Keratinocyte (primary cell): ENCODE data around the gene PROSER1. TPM values are rescaled to one million over a fixed set of nuclear protein-coding genes. Genes with fewer than 3 reads are reported as not detected.

Experiments used
- DNase-seq: peaks from one replicate; pipeline ENCODE4 v3.0.0-alpha.2; 2011; ENCODE audit warnings: low read depth, missing footprints, low spot score
- FAIRE-seq: peaks from 2 replicates; lab custom pipeline; 2011; peaks lifted over from hg19 to GRCh38; lab: Jason Lieb, UNC
- H2AFZ ChIP-seq: 2 replicates; pipeline ENCODE4 v1.6.0; 2012; ENCODE audit warnings: low read length, control low read depth, inconsistent platforms; ENCODE audit not compliant: control insufficient read depth
- H3K27ac ChIP-seq: 2 replicates; pipeline ENCODE4 v1.5.1; 2011; ENCODE audit warnings: low read length; ENCODE audit not compliant: control insufficient read depth, insufficient read depth
- H3K27me3 ChIP-seq: 3 replicates; pipeline ENCODE4 v1.6.0; 2011; ENCODE audit warnings: low read length; ENCODE audit not compliant: control insufficient read depth, insufficient read depth; ENCODE audit errors: extremely low read depth
- H3K36me3 ChIP-seq, 2 experiments: 2 replicates in 1 of 2; 3 replicates in 1 of 2; pipeline ENCODE4 v1.5.1; 2011; ENCODE audit warnings: low read length in 2 of 2, mild to moderate bottlenecking in 1 of 2; ENCODE audit not compliant: control insufficient read depth in 2 of 2, insufficient read depth in 2 of 2; ENCODE audit errors: extremely low read depth in 1 of 2
- H3K4me1 ChIP-seq: 3 replicates; pipeline ENCODE4 v1.5.1; 2011; ENCODE audit warnings: low read length; ENCODE audit not compliant: control insufficient read depth, insufficient read depth; ENCODE audit errors: extremely low read depth
- H3K4me2 ChIP-seq: 3 replicates; pipeline ENCODE4 v1.6.0; 2011; ENCODE audit warnings: low read depth, low read length; ENCODE audit not compliant: control insufficient read depth, insufficient read depth; ENCODE audit errors: extremely low read depth
- H3K4me3 ChIP-seq, 3 experiments: fragments of 200-600 bp in 1 of 3; sonication (generic) in 1 of 3; 2 replicates in 2 of 3; 3 replicates in 1 of 3; pipeline ENCODE4 v1.5.1; 2011 to 2016; ENCODE audit warnings: low read length in 3 of 3, mild to moderate bottlenecking in 3 of 3, control low read depth in 2 of 3, inconsistent platforms in 1 of 3, low read depth in 1 of 3, mixed read lengths in 1 of 3, mixed run types in 1 of 3, moderate library complexity in 1 of 3; ENCODE audit not compliant: control insufficient read depth in 2 of 3, insufficient read depth in 2 of 3; ENCODE audit errors: extremely low read depth in 1 of 3
- H3K79me2 ChIP-seq: 2 replicates; pipeline ENCODE4 v1.6.0; 2012; ENCODE audit warnings: low read length; ENCODE audit not compliant: control insufficient read depth, insufficient read depth
- H3K9ac ChIP-seq: 3 replicates; pipeline ENCODE4 v1.6.0; 2011; ENCODE audit warnings: low read length; ENCODE audit not compliant: control insufficient read depth, insufficient read depth; ENCODE audit errors: extremely low read depth
- H3K9me1 ChIP-seq: 3 replicates; pipeline ENCODE4 v1.6.0; 2011; ENCODE audit warnings: low read length; ENCODE audit not compliant: control insufficient read depth, insufficient read depth; ENCODE audit errors: extremely low read depth
- H3K9me3 ChIP-seq: 2 replicates; pipeline ENCODE4 v1.5.1; 2012; ENCODE audit warnings: low read depth, low read length; ENCODE audit not compliant: control insufficient read depth
- H4K20me1 ChIP-seq: 3 replicates; pipeline ENCODE4 v1.6.0; 2011; ENCODE audit warnings: low read length; ENCODE audit not compliant: control insufficient read depth, insufficient read depth; ENCODE audit errors: extremely low read depth
- CTCF ChIP-seq, 3 experiments: IDR thresholded peaks in 1 of 3; conservative IDR thresholded peaks in 1 of 3; optimal IDR thresholded peaks in 1 of 3; 2 replicates in 2 of 3; 3 replicates in 1 of 3; pipeline versions ENCODE3 to v1.5.1; 2011; ENCODE audit warnings: low read length in 3 of 3, mild to moderate bottlenecking in 3 of 3, moderate library complexity in 2 of 3, control low read depth in 1 of 3, inconsistent platforms in 1 of 3; ENCODE audit not compliant: insufficient read depth in 2 of 3; ENCODE audit errors: extremely low read depth in 1 of 3
- EZH2 ChIP-seq: IDR thresholded peaks from one replicate; pipeline ENCODE4 v1.6.1; 2012; ENCODE audit warnings: inconsistent platforms, mild to moderate bottlenecking, low read length, moderate library complexity
- dilution Hi-C: fragments of 300-500 bp; cut with MboI; formaldehyde crosslinking; loops from one replicate; pipeline ENCODE4 v1.7.0; 2020; ENCODE audit warnings: low sequenced_read_pairs; ENCODE audit not compliant: extremely low pct_ligation_motif_present
- polyA plus RNA-seq, 5 experiments: library from polyadenylated mRNA; depleted of rRNA in 3 of 5; stranded (reverse) in 3 of 5; stranded (forward) in 1 of 5; unstranded in 1 of 5; fragments of >200 nt; gene quantifications; 1 replicate in 1 of 5; 2 replicates in 3 of 5; 3 replicates in 1 of 5; pipeline versions ENCODE4 v1.2.1 to v1.2.3, GENCODE V29; 2011 to 2012; ENCODE audit warnings: missing spikeins in 2 of 5, low read depth in 1 of 5, low replicate concordance in 1 of 5

The PROSER1 gene
- polyA plus RNA-seq, 1 donor (not counting 4 experiments of a cell fraction or from before 2014, with no cell fraction given): 16.9 TPM

DNA sequence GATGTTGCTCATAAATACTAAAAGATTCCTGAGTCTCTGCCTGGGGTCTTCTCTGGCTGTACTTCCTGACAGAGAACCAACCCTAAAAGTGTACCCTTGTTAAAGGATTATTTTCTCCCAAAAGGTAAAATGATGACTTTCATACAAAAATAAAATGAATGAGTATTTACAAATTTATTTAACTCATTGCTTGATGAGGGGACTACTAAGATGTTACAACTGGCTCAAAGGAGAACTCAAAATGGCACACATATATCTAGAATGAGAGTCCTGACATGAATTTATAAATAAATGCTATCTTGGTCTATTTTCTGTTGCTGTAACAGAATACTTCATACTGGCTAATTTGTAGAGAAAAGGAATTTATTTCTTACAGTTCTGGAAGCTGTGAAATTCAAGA is 77.7 kb downstream of the PROSER1 start:
- no peaks in the 10 kb centered on the region for H3K9me3 ChIP-seq
- no peaks in the 10 kb centered on the region for H4K20me1 ChIP-seq
- no peak overlapping the region for H3K9ac ChIP-seq
- H3K4me2 ChIP-seq: no peak overlapping the region
- H3K4me3 ChIP-seq: no peak overlapping the region
- peaks cover 4% of the 10 kb centered on the region for H3K27me3 ChIP-seq
- dilution Hi-C loops: no loop called here
- H2AFZ ChIP-seq: no peak overlapping the region
- no peak overlapping the region for H3K27ac ChIP-seq
- no peaks in the 10 kb centered on the region for H3K36me3 ChIP-seq
- TF ChIP-seq CTCF (optimal IDR thresholded peaks at IDR 0.05 in 1 of 3, IDR thresholded peaks at IDR 0.05 in 1 of 3, conservative IDR thresholded peaks at IDR 0.05 in 1 of 3; ENCODE audit: extremely low read depth in 1 of 3, insufficient read depth in 2 of 3, low read length in 3 of 3): no peak
- no peak for TF ChIP-seq EZH2
- DNase-seq (no peak), FAIRE-seq (no peak)
- H3K79me2 ChIP-seq: no peaks in the 10 kb centered on the region
- no peaks in the 10 kb centered on the region for H3K4me1 ChIP-seq
- H3K9me1 ChIP-seq: no peaks in the 10 kb centered on the region

Other genes starting within 250 kb of the PROSER1 start
- gene STOML3, start 47.3 kb downstream of the PROSER1 start, polyA plus RNA-seq: 0.04 TPM in 1 of 3 replicates, not detected in the others
- 5.4 to 9.6 TPM (median 8.8 TPM) in 3 replicates for gene NHLRC3, start 367 bp upstream of the PROSER1 start, polyA plus RNA-seq